ENCODE results near the gene C5orf34.
A peak's percentile ranks its signal among the peaks of the same experiment; 100 is the strongest.

The C5orf34 gene

GRCh38 chr5:43486353-43486752, 28.6 kb downstream of the C5orf34 start:
- no peak overlapping the region for H4K8ac ChIP-seq (ENCODE audit: low read depth, low read length)
- H3K36me3 ChIP-seq (replicated peaks in 1 of 2; ENCODE audit: control insufficient read depth in 2 of 2, insufficient read depth in 2 of 2, low read length in 2 of 2), result peaks cover 1 to 53% of the 10 kb centered on the region in 2 donors
- no peak for DNase-seq (ENCODE audit: low spot score)

DNA sequence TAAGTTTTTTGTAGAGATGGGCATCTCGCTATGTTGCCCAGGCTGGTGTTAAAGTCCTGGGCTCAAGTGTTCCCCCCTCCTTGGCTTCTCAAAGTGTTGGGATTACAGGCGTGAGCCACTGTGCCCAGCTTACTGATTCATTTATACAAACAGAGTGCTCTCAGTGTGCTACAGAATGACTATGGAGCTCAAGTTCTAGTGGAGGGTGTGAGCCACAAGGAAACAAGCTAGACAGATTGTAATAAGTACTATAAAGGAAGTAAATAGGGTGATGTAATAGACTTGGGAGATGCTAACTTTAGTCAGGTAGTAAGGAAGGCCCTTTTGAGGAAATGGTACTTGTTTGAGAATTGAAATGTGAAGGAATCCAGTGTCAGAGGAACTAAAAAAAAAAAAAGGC, 29.5 kb downstream of the C5orf34 start:
- Histone ChIP-seq H3K27ac (replicated peaks; ENCODE audit: low read length) (no peak overlapping the region), H3K14ac (ENCODE audit: low read length) (no peak overlapping the region), H3K79me1 (ENCODE audit: low read depth, low read length) (peaks cover 1% of the 10 kb centered on the region), H3K4me1 (ENCODE audit: control insufficient read depth in 2 of 2, insufficient read depth in 1 of 2, low read depth in 1 of 2, low read length in 2 of 2) (peaks cover 2 to 4% of the 10 kb centered on the region in 2 donors), H3K4me3 (ENCODE audit: low read length in 2 of 2) (no peak overlapping the region), H4K91ac (ENCODE audit: low read depth, low read length, poor library complexity) (no peak overlapping the region), H3K9ac (ENCODE audit: low read depth, low read length, poor library complexity) (no peak overlapping the region), H2AK5ac (ENCODE audit: low read depth, low read length) (no peak overlapping the region), H2BK15ac (ENCODE audit: low read length) (no peak overlapping the region), H3K4ac (ENCODE audit: low read length) (no peak overlapping the region), H3K9me3 (replicated peaks in 1 of 2; ENCODE audit: control insufficient read depth in 2 of 2, insufficient read depth in 1 of 2, low read depth in 1 of 2, low read length in 2 of 2) (no peaks in the 10 kb centered on the region), H3K36me3 (replicated peaks in 1 of 2; ENCODE audit: control insufficient read depth in 2 of 2, insufficient read depth in 2 of 2, low read length in 2 of 2) (peaks cover 0 to 43% of the 10 kb centered on the region in 2 donors), H2BK120ac (ENCODE audit: low read depth, low read length) (no peak overlapping the region), H3K18ac (ENCODE audit: low read length) (no peak overlapping the region), H2BK12ac (ENCODE audit: low read length) (no peak overlapping the region), H2AFZ (ENCODE audit: low read length) (no peak overlapping the region), H3K27me3 (ENCODE audit: control insufficient read depth in 3 of 3, insufficient read depth in 3 of 3, low read depth in 1 of 3, low read length in 3 of 3) (no peaks in the 10 kb centered on the region), H3K4me2 (ENCODE audit: insufficient read depth, low read length, poor library complexity, severe bottlenecking) (no peak overlapping the region), H4K8ac (ENCODE audit: low read depth, low read length) (no peak overlapping the region), H3K23ac (ENCODE audit: low read depth, low read length, poor library complexity) (no peak overlapping the region), H2BK5ac (ENCODE audit: low read length) (no peak overlapping the region)
- no CpG with 5 or more reads among the region's 2 CpGs for WGBS, 2 donors (ENCODE audit: extremely low coverage in 2 of 2, insufficient read length in 2 of 2, insufficient replicate concordance in 1 of 2)
- DNase-seq (ENCODE audit: low spot score), result no peak

More at GRCh38 chr5:43486353-43486752, 28.6 kb downstream of the C5orf34 start:
- Histone ChIP-seq H3K4me2 (ENCODE audit: insufficient read depth, low read length, poor library complexity, severe bottlenecking) (no peak overlapping the region), H2BK15ac (ENCODE audit: low read length) (no peak overlapping the region), H3K4ac (ENCODE audit: low read length) (no peak overlapping the region), H3K27me3 (ENCODE audit: control insufficient read depth in 3 of 3, insufficient read depth in 3 of 3, low read depth in 1 of 3, low read length in 3 of 3) (no peaks in the 10 kb centered on the region), H3K18ac (ENCODE audit: low read length) (no peak overlapping the region), H3K4me3 (ENCODE audit: low read length in 2 of 2) (no peak overlapping the region), H3K23ac (ENCODE audit: low read depth, low read length, poor library complexity) (no peak overlapping the region), H2AK5ac (ENCODE audit: low read depth, low read length) (no peak overlapping the region), H3K9me3 (replicated peaks in 1 of 2; ENCODE audit: control insufficient read depth in 2 of 2, insufficient read depth in 1 of 2, low read depth in 1 of 2, low read length in 2 of 2) (no peaks in the 10 kb centered on the region), H3K27ac (replicated peaks; ENCODE audit: low read length) (no peak overlapping the region), H3K79me1 (ENCODE audit: low read depth, low read length) (peaks cover 1% of the 10 kb centered on the region), H3K14ac (ENCODE audit: low read length) (no peak overlapping the region), H4K91ac (ENCODE audit: low read depth, low read length, poor library complexity) (no peak overlapping the region), H3K9ac (ENCODE audit: low read depth, low read length, poor library complexity) (no peak overlapping the region), H2AFZ (ENCODE audit: low read length) (no peak overlapping the region), H2BK12ac (ENCODE audit: low read length) (no peak overlapping the region), H2BK120ac (ENCODE audit: low read depth, low read length) (no peak overlapping the region), H2BK5ac (ENCODE audit: low read length) (no peak overlapping the region), H3K4me1 (ENCODE audit: control insufficient read depth in 2 of 2, insufficient read depth in 1 of 2, low read depth in 1 of 2, low read length in 2 of 2) (peaks cover 2 to 4% of the 10 kb centered on the region in 2 donors)
- no CpG with 5 or more reads among the region's 3 CpGs for WGBS, 2 donors (ENCODE audit: extremely low coverage in 2 of 2, insufficient read length in 2 of 2, insufficient replicate concordance in 1 of 2)

DNA sequence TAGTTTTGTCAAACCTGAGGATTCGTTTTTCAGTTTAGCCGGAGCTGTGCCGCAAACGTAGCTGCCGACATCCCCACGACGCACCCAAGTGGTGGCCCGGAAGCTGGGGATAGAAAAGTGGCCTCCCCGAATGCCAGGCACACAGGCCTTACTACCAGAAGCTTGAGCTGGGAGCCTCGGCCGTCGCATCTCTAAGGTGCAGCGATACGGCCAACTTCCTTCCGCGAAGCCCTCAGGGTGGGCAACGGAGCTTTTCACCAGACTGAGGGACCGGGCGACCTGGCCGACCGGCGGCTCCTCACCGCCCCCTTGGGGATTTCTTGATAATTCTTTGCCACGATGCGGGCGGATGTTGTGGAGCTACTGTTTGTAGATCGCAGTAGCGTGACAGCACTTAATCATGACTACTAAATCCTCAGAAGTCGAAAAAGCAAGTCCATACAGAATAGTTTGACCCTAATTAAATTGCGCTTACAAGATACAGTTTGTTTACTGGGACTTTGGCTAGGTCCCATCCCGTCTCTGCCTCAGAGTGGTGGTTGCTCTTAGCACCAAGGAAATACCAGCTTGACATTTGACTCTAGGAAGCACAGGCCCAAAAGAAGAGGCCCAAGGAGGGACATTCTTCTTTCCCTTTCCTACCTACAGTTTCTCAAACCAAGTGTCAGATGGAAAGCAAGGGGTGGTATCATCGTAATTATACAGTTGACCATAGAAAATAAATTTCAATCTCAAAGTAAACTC, 30.7 kb downstream of the C5orf34 start:
- Histone ChIP-seq H3K4ac (ENCODE audit: low read length) (no peak overlapping the region), H3K27ac (replicated peaks; ENCODE audit: low read length) (peak overlapping the region; percentile 79), H4K91ac (ENCODE audit: low read depth, low read length, poor library complexity) (no peak overlapping the region), H3K14ac (ENCODE audit: low read length) (no peak overlapping the region), H2BK12ac (ENCODE audit: low read length) (no peak overlapping the region), H3K27me3 (ENCODE audit: control insufficient read depth in 3 of 3, insufficient read depth in 3 of 3, low read depth in 1 of 3, low read length in 3 of 3) (no peaks in the 10 kb centered on the region), H2AK5ac (ENCODE audit: low read depth, low read length) (no peak overlapping the region), H3K79me1 (ENCODE audit: low read depth, low read length) (peaks cover 1% of the 10 kb centered on the region), H3K9ac (ENCODE audit: low read depth, low read length, poor library complexity) (peak overlapping the region; percentile 89), H3K18ac (ENCODE audit: low read length) (peak overlapping the region; percentile 92), H3K9me3 (replicated peaks in 1 of 2; ENCODE audit: control insufficient read depth in 2 of 2, insufficient read depth in 1 of 2, low read depth in 1 of 2, low read length in 2 of 2) (no peaks in the 10 kb centered on the region), H2BK15ac (ENCODE audit: low read length) (no peak overlapping the region), H3K4me2 (ENCODE audit: insufficient read depth, low read length, poor library complexity, severe bottlenecking) (peak overlapping the region; percentile 73), H2AFZ (ENCODE audit: low read length) (peak overlapping the region; percentile 98), H4K8ac (ENCODE audit: low read depth, low read length) (no peak overlapping the region), H3K23ac (ENCODE audit: low read depth, low read length, poor library complexity) (no peak overlapping the region), H2BK5ac (ENCODE audit: low read length) (no peak overlapping the region), H3K36me3 (replicated peaks in 1 of 2; ENCODE audit: control insufficient read depth in 2 of 2, insufficient read depth in 2 of 2, low read length in 2 of 2) (peaks cover 0 to 32% of the 10 kb centered on the region in 2 donors), H2BK120ac (ENCODE audit: low read depth, low read length) (no peak overlapping the region), H3K4me1 (ENCODE audit: control insufficient read depth in 2 of 2, insufficient read depth in 1 of 2, low read depth in 1 of 2, low read length in 2 of 2) (peaks cover 2 to 4% of the 10 kb centered on the region in 2 donors), H3K4me3 (ENCODE audit: low read length in 2 of 2) (peak overlapping the region; percentile 58 to 94)
- no CpG with 5 or more reads among the region's 32 CpGs for WGBS, 2 donors (ENCODE audit: extremely low coverage in 2 of 2, insufficient read length in 2 of 2, insufficient replicate concordance in 1 of 2)
- peak; percentile 72 for DNase-seq (ENCODE audit: low spot score)

- H3K79me1 ChIP-seq (ENCODE audit: low read depth, low read length), result peaks cover 1% of the 10 kb centered on the region
- H3K23ac ChIP-seq (ENCODE audit: low read depth, low read length, poor library complexity), result peak within 1 kb of the TSS; percentile 99
- H2AK5ac ChIP-seq (ENCODE audit: low read depth, low read length), result no peak within 1 kb of the TSS
- peaks cover 0 to 24% of the 10 kb centered on the region in 2 donors for H3K36me3 ChIP-seq (replicated peaks in 1 of 2; ENCODE audit: control insufficient read depth in 2 of 2, insufficient read depth in 2 of 2, low read length in 2 of 2)
- H3K27me3 ChIP-seq (ENCODE audit: control insufficient read depth in 3 of 3, insufficient read depth in 3 of 3, low read depth in 1 of 3, low read length in 3 of 3), result no peaks in the 10 kb centered on the region
- no CpG with 5 or more reads among the region's 62 CpGs for WGBS, 2 donors (ENCODE audit: extremely low coverage in 2 of 2, insufficient read length in 2 of 2, insufficient replicate concordance in 1 of 2)
- peak within 1 kb of the TSS; percentile 39 for H2BK120ac ChIP-seq (ENCODE audit: low read depth, low read length)
- H2BK5ac ChIP-seq (ENCODE audit: low read length), result peak within 1 kb of the TSS; percentile 68
- no peak within 1 kb of the TSS for H2BK12ac ChIP-seq (ENCODE audit: low read length)
- peak within 1 kb of the TSS; percentile 81 for H2BK15ac ChIP-seq (ENCODE audit: low read length)
- H3K4me1 ChIP-seq (ENCODE audit: control insufficient read depth in 2 of 2, insufficient read depth in 1 of 2, low read depth in 1 of 2, low read length in 2 of 2), result peaks cover 2 to 4% of the 10 kb centered on the region in 2 donors
- H3K27ac ChIP-seq (replicated peaks; ENCODE audit: low read length), result peak within 1 kb of the TSS; percentile 79
- peak within 1 kb of the TSS; percentile 91 for H3K9ac ChIP-seq (ENCODE audit: low read depth, low read length, poor library complexity)
- peak within 1 kb of the TSS; percentile 99 for H3K18ac ChIP-seq (ENCODE audit: low read length)
- peak; percentile 85 for DNase-seq (ENCODE audit: low spot score)
- no peak within 1 kb of the TSS for H4K91ac ChIP-seq (ENCODE audit: low read depth, low read length, poor library complexity)
- peak within 1 kb of the TSS; percentile 98 for H2AFZ ChIP-seq (ENCODE audit: low read length)
- H3K9me3 ChIP-seq (replicated peaks in 1 of 2; ENCODE audit: control insufficient read depth in 2 of 2, insufficient read depth in 1 of 2, low read depth in 1 of 2, low read length in 2 of 2), result no peaks in the 10 kb centered on the region
- H3K4me2 ChIP-seq (ENCODE audit: insufficient read depth, low read length, poor library complexity, severe bottlenecking), result peak within 1 kb of the TSS; percentile 73
- no peak within 1 kb of the TSS for H3K4ac ChIP-seq (ENCODE audit: low read length)
- H3K4me3 ChIP-seq (ENCODE audit: low read length in 2 of 2), result peak within 1 kb of the TSS; percentile 58 to 95
- H4K8ac ChIP-seq (ENCODE audit: low read depth, low read length), result peak within 1 kb of the TSS; percentile 6
- peak within 1 kb of the TSS; percentile 21 for H3K14ac ChIP-seq (ENCODE audit: low read length)
Observed at GRCh38 chr5:43483298-43484105, 31.4 kb downstream of the C5orf34 start, which contains the start of gene TMEM267. TMEM267 (minus strand) TSS chr5:43483865; CDS start chr5:43453969, 29,896 bp downstream.

All from neuronal stem cell (in vitro differentiated cells).